ACC112 (cell line): Measurements from ENCODE around the gene OR10D3.

Experiments
- H2AFZ ChIP-seq: fragments of 200-600 bp; sonication (generic); one replicate; pipeline ENCODE4 v1.6.0; 2017; ENCODE audit warnings: antibody characterized with exemption, low read length; ENCODE audit not compliant: unreplicated experiment
- H3K27ac ChIP-seq: fragments of 200-600 bp; sonication (generic); 2 replicates; pipeline ENCODE4 v1.5.1; 2014; ENCODE audit warnings: low read depth, mild to moderate bottlenecking, antibody characterized with exemption, low read length, moderate library complexity
- H3K27me3 ChIP-seq: fragments of 200-600 bp; sonication (generic); 2 replicates; pipeline ENCODE4 v1.6.1; 2014; ENCODE audit warnings: mild to moderate bottlenecking, antibody characterized with exemption, low read length, moderate library complexity, mixed read lengths; ENCODE audit not compliant: insufficient read depth
- H3K36me3 ChIP-seq: fragments of 200-600 bp; sonication (generic); 2 replicates; pipeline ENCODE4 v1.6.1; 2016; ENCODE audit warnings: mild to moderate bottlenecking, antibody characterized with exemption, low read length, moderate library complexity, mixed read lengths; ENCODE audit not compliant: insufficient read depth
- H3K4me1 ChIP-seq: fragments of 200-600 bp; sonication (generic); one replicate; pipeline ENCODE4 v1.6.1; 2016; ENCODE audit warnings: low read length, mixed read lengths; ENCODE audit not compliant: insufficient read depth, unreplicated experiment, control insufficient read depth
- H3K4me3 ChIP-seq: fragments of 200-600 bp; sonication (generic); 2 replicates; pipeline ENCODE4 v1.5.1; 2014; ENCODE audit warnings: mild to moderate bottlenecking, low read depth, low read length
- H3K79me2 ChIP-seq: fragments of 200-600 bp; sonication (generic); one replicate; pipeline ENCODE4 v1.6.0; 2016; ENCODE audit warnings: low read length; ENCODE audit not compliant: control insufficient read depth, unreplicated experiment, insufficient read depth

OR10D3 gene

GRCh38 chr11:124170801-124171586, 12.2 kb upstream of the OR10D3 start:
- Histone ChIP-seq H2AFZ (no peak overlapping the region), H3K36me3 (no peaks in the 10 kb centered on the region), H3K79me2 (no peaks in the 10 kb centered on the region), H3K4me3 (no peak overlapping the region), H3K27ac (no peak overlapping the region), H3K27me3 (no peaks in the 10 kb centered on the region), H3K4me1 (peaks cover 6% of the 10 kb centered on the region)

GRCh38 chr11:124172101-124172500, 11.0 kb upstream of the OR10D3 start:
- Histone ChIP-seq H3K36me3 (no peaks in the 10 kb centered on the region), H3K79me2 (no peaks in the 10 kb centered on the region), H2AFZ (no peak overlapping the region), H3K27ac (no peak overlapping the region), H3K4me3 (no peak overlapping the region), H3K27me3 (no peaks in the 10 kb centered on the region), H3K4me1 (peaks cover 6% of the 10 kb centered on the region)

GRCh38 chr11:124172599-124172998, 10.5 kb upstream of the OR10D3 start:
- Histone ChIP-seq H3K4me1 (peaks cover 6% of the 10 kb centered on the region), H3K79me2 (no peaks in the 10 kb centered on the region), H3K27ac (no peak overlapping the region), H3K27me3 (no peaks in the 10 kb centered on the region), H3K36me3 (no peaks in the 10 kb centered on the region), H2AFZ (no peak overlapping the region), H3K4me3 (no peak overlapping the region)

GRCh38 chr11:124174001-124174583, 9.1 kb upstream of the OR10D3 start:
- H3K27ac ChIP-seq = peak overlapping the region; percentile 45; the same call in 1 of the 2 replicates
- H2AFZ ChIP-seq = peak overlapping the region; percentile 22
- peaks cover 14% of the 10 kb centered on the region for H3K4me1 ChIP-seq
- H3K27me3 ChIP-seq = no peaks in the 10 kb centered on the region
- no peak overlapping the region for H3K4me3 ChIP-seq
- no peaks in the 10 kb centered on the region for H3K36me3 ChIP-seq
- H3K79me2 ChIP-seq = no peaks in the 10 kb centered on the region

- no peak overlapping the region for H3K4me3 ChIP-seq
- H3K27ac ChIP-seq = no peak overlapping the region
- H3K4me1 ChIP-seq = peaks cover 20% of the 10 kb centered on the region
- H3K36me3 ChIP-seq = no peaks in the 10 kb centered on the region
- no peaks in the 10 kb centered on the region for H3K79me2 ChIP-seq
- H2AFZ ChIP-seq = no peak overlapping the region
- no peaks in the 10 kb centered on the region for H3K27me3 ChIP-seq
Measured at GRCh38 chr11:124176925-124177715, 6.0 kb upstream of the OR10D3 start.

GRCh38 chr11:124179310-124179709, 3.8 kb upstream of the OR10D3 start:
- H2AFZ ChIP-seq = no peak overlapping the region
- peak overlapping the region; percentile 22; the same call in 1 of the 2 replicates for H3K4me3 ChIP-seq
- H3K36me3 ChIP-seq = no peaks in the 10 kb centered on the region
- H3K27me3 ChIP-seq = no peaks in the 10 kb centered on the region
- no peaks in the 10 kb centered on the region for H3K79me2 ChIP-seq
- peaks cover 17% of the 10 kb centered on the region for H3K4me1 ChIP-seq
- H3K27ac ChIP-seq = no peak overlapping the region

- no peaks in the 10 kb centered on the region for H3K36me3 ChIP-seq
- H3K27me3 ChIP-seq = peaks cover 24% of the 10 kb centered on the region
- no peak overlapping the region for H3K27ac ChIP-seq
- no peak overlapping the region for H3K4me3 ChIP-seq
- H3K4me1 ChIP-seq = peaks cover 4% of the 10 kb centered on the region
- H3K79me2 ChIP-seq = no peaks in the 10 kb centered on the region
- H2AFZ ChIP-seq = no peak overlapping the region
Measured at GRCh38 chr11:124190298-124191139, 7.4 kb downstream of the OR10D3 start.

GRCh38 chr11:124193221-124194010, 10.3 kb downstream of the OR10D3 start:
- H3K27ac ChIP-seq = peak overlapping the region; percentile 55; the same call in 1 of the 2 replicates
- H3K4me3 ChIP-seq = no peak overlapping the region
- H3K27me3 ChIP-seq = peaks cover 8% of the 10 kb centered on the region; the same call in 1 of the 2 replicates
- H3K36me3 ChIP-seq = no peaks in the 10 kb centered on the region
- H3K79me2 ChIP-seq = no peaks in the 10 kb centered on the region
- peak overlapping the region; percentile 79 for H2AFZ ChIP-seq
- peaks cover 4% of the 10 kb centered on the region for H3K4me1 ChIP-seq

- Histone ChIP-seq H3K27me3 (peaks cover 4% of the 10 kb centered on the region; the same call in 1 of the 2 replicates), H3K36me3 (no peaks in the 10 kb centered on the region), H3K4me1 (peaks cover 4% of the 10 kb centered on the region), H3K79me2 (no peaks in the 10 kb centered on the region), H3K27ac (peak overlapping the region; percentile 61), H3K4me3 (peak overlapping the region; percentile 3; the same call in 1 of the 2 replicates), H2AFZ (peak overlapping the region; percentile 7)
Measured at GRCh38 chr11:124194293-124195188, 11.4 kb downstream of the OR10D3 start.
